Activated CD8-positive, alpha-beta T cell treated with anti-CD3 and anti-CD28 coated beads for 36 hours (primary cell): Measurements from ENCODE around the gene MYL6B. TPM values are rescaled to one million over a fixed set of nuclear protein-coding genes. Genes with fewer than 3 reads are reported as not detected.

Source experiments
- ATAC-seq: fragments of 200-7000 bp; cut with Tn5 transposase; one replicate; pipeline ENCODE4 v1.10.0; 2021; ENCODE audit warnings: mild to moderate bottlenecking, moderate library complexity
- CTCF ChIA-PET: fragments of 350-600 bp; sonication (Branson Sonifier 250); formaldehyde crosslinking; loops from one replicate; lab custom pipeline; 2021; ENCODE audit warnings: antibody characterized with exemption; lab: Charles Lee
- POLR2A ChIA-PET: fragments of 350-600 bp; sonication (Branson Sonifier 250); formaldehyde crosslinking; loops from one replicate; lab custom pipeline; 2021; ENCODE audit warnings: antibody characterized with exemption; lab: Charles Lee
- DNase-seq: peaks from one replicate; pipeline ENCODE4 v3.0.0-alpha.2; 2020
- H3K27ac Mint-ChIP-seq: one replicate; pipeline ENCODE4 v1.8.0; 2021; ENCODE audit warnings: mild to moderate bottlenecking, mixed read lengths
- H3K27me3 Mint-ChIP-seq: one replicate; pipeline ENCODE4 v1.8.0; 2021; ENCODE audit warnings: mixed read lengths
- H3K36me3 Mint-ChIP-seq: one replicate; pipeline ENCODE4 v1.8.0; 2021; ENCODE audit warnings: low read depth, mixed read lengths
- H3K4me1 Mint-ChIP-seq: one replicate; pipeline ENCODE4 v1.8.0; 2021; ENCODE audit warnings: low read depth, mixed read lengths
- H3K4me3 Mint-ChIP-seq: one replicate; pipeline ENCODE4 v1.8.0; 2021; ENCODE audit warnings: mild to moderate bottlenecking, moderate library complexity, mixed read lengths
- H3K9me3 Mint-ChIP-seq: one replicate; pipeline ENCODE4 v1.8.0; 2021; ENCODE audit warnings: mixed read lengths
- intact Hi-C: fragments of 100-400 bp; cut with micrococcal nuclease; formaldehyde crosslinking; loops from one replicate; pipeline ENCODE4 v1.10.0; 2022
- total RNA-seq, 2 experiments: library from RNA; stranded (reverse); gene quantifications; one replicate each; pipeline ENCODE4 v1.2.3, GENCODE V29; 2021
- TF ChIP-seq, protein P1 (sequence below): fragments of 200-600 bp; IDR thresholded peaks from one replicate; pipeline ENCODE4 v1.8.0; 2022; ENCODE audit warnings: antibody characterized with exemption, mild to moderate bottlenecking

MYL6B gene
- total RNA-seq, 2 experiments from 2014 or later, result 60.3 to 66.9 TPM

DNA sequence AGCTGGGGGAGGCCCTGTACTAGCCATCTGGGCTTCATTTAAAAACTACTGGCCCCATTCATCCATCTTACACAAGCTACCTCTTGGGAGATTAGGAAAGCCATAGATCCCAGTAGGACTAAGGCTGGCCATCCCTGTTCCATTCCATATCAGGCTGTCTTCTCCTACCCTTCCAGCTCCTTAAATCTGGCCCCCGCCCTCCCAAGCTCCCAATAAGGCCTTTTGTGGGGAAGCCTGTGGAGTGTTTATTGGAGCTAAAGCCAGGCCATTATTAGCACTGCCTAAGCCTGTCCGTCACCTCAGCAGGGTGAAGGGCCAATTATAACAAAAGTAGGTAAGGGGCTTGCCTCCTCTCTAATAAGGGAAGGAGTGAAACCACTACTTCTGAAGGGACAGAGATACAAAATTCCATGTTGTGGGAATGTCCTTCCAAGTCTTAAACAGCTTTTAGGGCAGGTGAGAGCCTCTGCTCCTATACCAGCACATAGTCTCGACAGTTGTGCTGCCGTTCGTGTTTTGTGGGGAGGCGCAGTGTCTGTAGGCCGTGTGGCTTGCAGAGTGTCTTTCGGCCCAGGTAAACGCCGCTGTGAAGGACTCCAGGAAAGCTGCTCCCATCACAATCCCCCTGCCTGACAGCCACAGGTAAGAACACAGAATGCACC lies 9.4 kb downstream of the MYL6B start:
- H3K27ac Mint-ChIP-seq, result peak overlapping the region; percentile 98
- DNase-seq (no peak), ATAC-seq (no peak)
- peak overlapping the region; percentile 95 for H3K4me3 Mint-ChIP-seq
- ChIA-PET CTCF (interaction anchor here (0.9 to 3.9 kb wide), 6 partner anchors 25 to 44 kb away, joined by 5 to 25 read pairs (median 6); partner anchors contain the start of genes ESYT1, SMARCC2 and ZC3H10), POLR2A (interaction anchor here (0.6 to 5.7 kb wide), 20 partner anchors 9 to 154 kb away, joined by 3 to 51 read pairs (median 6); partner anchors contain the start of genes CNPY2, ESYT1, MYL6B and PA2G4)
- intact Hi-C loops, result no loop called here
- TF ChIP-seq, protein P1, sequence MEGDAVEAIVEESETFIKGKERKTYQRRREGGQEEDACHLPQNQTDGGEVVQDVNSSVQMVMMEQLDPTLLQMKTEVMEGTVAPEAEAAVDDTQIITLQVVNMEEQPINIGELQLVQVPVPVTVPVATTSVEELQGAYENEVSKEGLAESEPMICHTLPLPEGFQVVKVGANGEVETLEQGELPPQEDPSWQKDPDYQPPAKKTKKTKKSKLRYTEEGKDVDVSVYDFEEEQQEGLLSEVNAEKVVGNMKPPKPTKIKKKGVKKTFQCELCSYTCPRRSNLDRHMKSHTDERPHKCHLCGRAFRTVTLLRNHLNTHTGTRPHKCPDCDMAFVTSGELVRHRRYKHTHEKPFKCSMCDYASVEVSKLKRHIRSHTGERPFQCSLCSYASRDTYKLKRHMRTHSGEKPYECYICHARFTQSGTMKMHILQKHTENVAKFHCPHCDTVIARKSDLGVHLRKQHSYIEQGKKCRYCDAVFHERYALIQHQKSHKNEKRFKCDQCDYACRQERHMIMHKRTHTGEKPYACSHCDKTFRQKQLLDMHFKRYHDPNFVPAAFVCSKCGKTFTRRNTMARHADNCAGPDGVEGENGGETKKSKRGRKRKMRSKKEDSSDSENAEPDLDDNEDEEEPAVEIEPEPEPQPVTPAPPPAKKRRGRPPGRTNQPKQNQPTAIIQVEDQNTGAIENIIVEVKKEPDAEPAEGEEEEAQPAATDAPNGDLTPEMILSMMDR, result no peak
- H3K9me3 Mint-ChIP-seq, result no peaks in the 10 kb centered on the region
- H3K36me3 Mint-ChIP-seq, result peaks cover 61% of the 10 kb centered on the region
- no peaks in the 10 kb centered on the region for H3K27me3 Mint-ChIP-seq
- peaks cover 22% of the 10 kb centered on the region for H3K4me1 Mint-ChIP-seq

DNA sequence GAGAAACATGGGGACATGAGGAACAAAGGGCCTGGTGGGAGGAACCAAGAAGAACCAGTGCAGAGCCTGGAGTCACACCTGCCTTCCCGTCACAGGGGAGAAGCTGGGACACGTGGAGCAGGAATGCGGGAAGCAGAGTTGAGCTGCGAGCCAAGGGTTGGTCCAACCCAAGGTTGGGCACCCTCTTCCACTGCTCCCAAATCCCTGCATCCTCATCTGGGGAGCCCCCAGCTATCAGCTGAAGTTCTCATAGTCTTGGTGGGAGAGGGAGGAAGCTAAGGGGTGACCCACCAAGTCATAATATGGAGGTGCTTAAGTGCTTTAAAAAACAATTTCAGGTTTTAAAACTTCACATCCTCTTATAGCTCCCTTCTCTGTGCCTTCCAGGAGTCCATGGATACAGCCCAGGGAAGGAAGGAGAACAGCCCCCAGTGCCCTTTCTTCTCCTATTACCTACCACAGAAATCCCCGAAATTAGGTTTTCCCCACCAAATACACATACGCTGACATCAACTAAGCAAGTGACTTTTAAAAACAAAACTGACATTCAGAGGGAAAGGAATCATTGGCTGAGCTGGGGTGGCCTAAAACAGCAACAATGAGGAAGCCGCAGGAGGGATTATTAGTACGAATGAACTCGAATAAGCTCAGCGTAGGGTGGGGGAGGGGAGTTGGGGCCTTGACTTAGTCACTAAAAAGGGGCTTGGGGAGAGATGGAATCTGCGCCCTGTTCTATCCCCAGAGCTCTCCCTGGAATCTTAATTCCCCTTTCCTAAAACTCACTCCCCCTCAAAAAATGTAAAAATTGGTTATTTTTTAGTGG lies 10.3 kb downstream of the MYL6B start:
- Mint-ChIP-seq H3K36me3 (peaks cover 64% of the 10 kb centered on the region), H3K27ac (peak overlapping the region; percentile 9), H3K4me3 (no peak overlapping the region), H3K9me3 (no peaks in the 10 kb centered on the region), H3K4me1 (peaks cover 18% of the 10 kb centered on the region), H3K27me3 (no peaks in the 10 kb centered on the region)
- ChIA-PET CTCF (interaction anchor here (1.4 to 3.9 kb wide), 2 partner anchors 26 to 35 kb away, joined by 5 to 25 read pairs; partner anchors contain the start of genes ESYT1 and SMARCC2), POLR2A (interaction anchor here (0.7 to 5.7 kb wide), 17 partner anchors 8 to 59 kb away, joined by 3 to 51 read pairs (median 7); partner anchors contain the start of genes ESYT1, PA2G4 and ZC3H10)
- TF ChIP-seq, protein P1, result no peak
- DNase-seq (no peak), ATAC-seq (no peak)
- intact Hi-C loops, result no loop called here

DNA sequence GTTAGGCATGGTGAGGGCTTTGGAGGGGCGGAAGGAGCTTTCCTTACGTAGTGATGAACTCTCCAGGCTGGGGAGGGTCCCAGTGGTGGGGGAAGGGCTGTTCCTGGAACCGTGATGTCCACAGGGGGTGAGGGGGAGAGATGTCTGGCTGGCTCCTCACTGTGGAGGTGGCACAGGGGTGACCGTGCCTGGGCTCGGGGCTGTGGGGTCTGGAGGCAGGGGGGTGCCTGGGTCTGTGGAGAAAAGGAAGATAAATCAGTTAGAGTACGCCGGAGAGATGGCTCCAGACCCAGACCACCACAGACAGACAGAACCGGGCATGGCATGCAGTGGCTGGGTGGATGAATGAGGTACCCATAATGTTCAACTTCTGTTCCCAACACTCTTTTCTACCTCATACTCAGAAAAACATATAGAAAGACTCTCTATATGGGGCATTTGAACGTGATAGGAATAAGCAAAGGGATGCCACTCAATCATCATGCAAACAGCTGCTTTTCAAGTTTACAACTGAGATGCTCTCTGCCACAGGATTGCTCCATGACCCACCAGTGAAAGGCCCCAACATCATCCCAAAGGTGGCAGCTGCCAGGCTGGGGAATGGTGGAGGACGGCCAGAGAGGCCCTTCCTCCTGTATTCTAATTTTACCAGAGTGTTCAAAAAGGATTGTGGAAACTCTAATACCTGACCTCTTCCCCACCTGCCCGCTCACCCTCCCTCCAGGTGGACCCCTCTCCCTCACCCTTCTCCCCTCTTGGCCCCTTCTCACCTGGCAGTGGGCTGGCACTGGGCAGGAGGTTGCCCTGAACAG lies 11.4 kb downstream of the MYL6B start:
- DNase-seq (no peak), ATAC-seq (no peak)
- peaks cover 18% of the 10 kb centered on the region for H3K4me1 Mint-ChIP-seq
- CTCF ChIA-PET, result interaction anchor here (1.2 to 3.9 kb wide), 2 partner anchors 25 to 44 kb away, joined by 4 to 25 read pairs; partner anchors contain the start of gene SMARCC2
- intact Hi-C loops, result no loop called here
- H3K27me3 Mint-ChIP-seq, result no peaks in the 10 kb centered on the region
- H3K9me3 Mint-ChIP-seq, result no peaks in the 10 kb centered on the region
- POLR2A ChIA-PET, result interaction anchor here (0.8 to 5.7 kb wide), 8 partner anchors 7 to 46 kb away, joined by 3 to 51 read pairs (median 9); partner anchors contain the start of genes ESYT1, SMARCC2 and ZC3H10
- H3K4me3 Mint-ChIP-seq, result no peak overlapping the region
- TF ChIP-seq, protein P1, result no peak
- H3K27ac Mint-ChIP-seq, result peak overlapping the region; percentile 67
- H3K36me3 Mint-ChIP-seq, result peaks cover 62% of the 10 kb centered on the region

DNA sequence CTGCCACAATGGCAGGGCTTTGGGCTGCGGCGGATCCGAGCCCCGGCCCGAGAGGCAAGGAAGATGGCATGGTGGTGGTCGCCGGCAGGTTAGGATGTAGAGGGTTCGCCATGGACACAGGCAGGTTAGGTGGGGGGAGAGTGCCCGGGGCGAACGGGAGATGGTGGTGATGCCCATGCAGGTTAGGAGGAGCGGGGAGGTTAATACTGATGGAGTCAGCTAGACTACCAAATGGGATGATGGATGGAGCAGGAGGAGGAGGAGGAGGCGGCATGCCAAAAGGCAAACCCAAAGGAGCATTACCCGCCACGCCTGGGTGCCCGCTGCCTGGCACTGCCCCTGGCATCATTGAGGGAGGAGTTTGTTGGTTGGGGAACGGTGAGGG lies 11.9 kb downstream of the MYL6B start:
- TF ChIP-seq, protein P1, result no peak
- Mint-ChIP-seq H3K4me1 (peaks cover 18% of the 10 kb centered on the region), H3K27me3 (no peaks in the 10 kb centered on the region), H3K36me3 (peaks cover 58% of the 10 kb centered on the region), H3K4me3 (no peak overlapping the region), H3K9me3 (no peaks in the 10 kb centered on the region), H3K27ac (peak overlapping the region; percentile 67)
- DNase-seq (no peak), ATAC-seq (no peak)
- intact Hi-C loops, result no loop called here
- CTCF ChIA-PET, result interaction anchor here (1.2 to 2.4 kb wide), 2 partner anchors 44 to 46 kb away, joined by 4 to 6 read pairs; partner anchors contain the start of gene ZC3H10
- POLR2A ChIA-PET, result interaction anchor here (0.8 to 2.8 kb wide), 5 partner anchors 9 to 46 kb away, joined by 3 to 19 read pairs (median 3); partner anchors contain the start of genes SMARCC2 and ZC3H10
